Hepatocyte (in vitro differentiated cells): ENCODE measurements around the gene PPP2R3A. TPM values are rescaled to one million over a fixed set of nuclear protein-coding genes. Genes with fewer than 3 reads are reported as not detected.

ENCODE experiments used
- DNase-seq: peaks from one replicate; pipeline ENCODE4 v3.0.0-alpha.2; 2016; ENCODE audit warnings: low spot score
- H2AFZ ChIP-seq: fragments of 200-600 bp; sonication (generic); 2 replicates; pipeline ENCODE4 v1.6.0; 2016; ENCODE audit warnings: antibody characterized with exemption, mild to moderate bottlenecking
- H3K27ac ChIP-seq: fragments of 200-600 bp; sonication (generic); 2 replicates; pipeline ENCODE4 v1.5.1; 2016; ENCODE audit warnings: mild to moderate bottlenecking
- H3K27me3 ChIP-seq: fragments of 200-600 bp; sonication (generic); 2 replicates; pipeline ENCODE4 v1.6.1; 2016
- H3K36me3 ChIP-seq: fragments of 200-600 bp; sonication (generic); replicated peaks from 2 replicates; pipeline ENCODE4 v1.5.1; 2016; ENCODE audit warnings: low read depth; ENCODE audit not compliant: insufficient read depth
- H3K4me1 ChIP-seq: fragments of 200-600 bp; sonication (generic); 2 replicates; pipeline ENCODE4 v1.5.1; 2016; ENCODE audit warnings: mild to moderate bottlenecking, moderate library complexity; ENCODE audit not compliant: insufficient read depth
- H3K4me2 ChIP-seq: fragments of 200-600 bp; sonication (generic); 2 replicates; pipeline ENCODE4 v1.6.0; 2016
- H3K4me3 ChIP-seq: fragments of 200-600 bp; sonication (generic); 2 replicates; pipeline ENCODE4 v1.5.1; 2016; ENCODE audit warnings: mild to moderate bottlenecking
- H3K79me2 ChIP-seq: fragments of 200-600 bp; sonication (generic); 2 replicates; pipeline ENCODE4 v1.6.0; 2017; ENCODE audit warnings: mild to moderate bottlenecking
- H3K9me2 ChIP-seq: fragments of 200-600 bp; sonication (generic); replicated peaks from 2 replicates; pipeline ENCODE4 v1.6.0; 2017; ENCODE audit warnings: mild to moderate bottlenecking; ENCODE audit not compliant: insufficient read depth
- H3K9me3 ChIP-seq: fragments of 200-600 bp; sonication (generic); 2 replicates; pipeline ENCODE4 v1.5.1; 2016; ENCODE audit warnings: low read depth, mild to moderate bottlenecking
- H4K20me1 ChIP-seq: fragments of 200-600 bp; sonication (generic); 2 replicates; pipeline ENCODE4 v1.6.0; 2016; ENCODE audit warnings: mild to moderate bottlenecking; ENCODE audit not compliant: insufficient read depth, poor library complexity, severe bottlenecking
- EZH2 ChIP-seq: fragments of 200-600 bp; sonication (generic); IDR thresholded peaks from 2 replicates; pipeline ENCODE4 v1.6.1; 2016; ENCODE audit warnings: antibody characterized with exemption, mild to moderate bottlenecking, borderline replicate concordance
- EZH2phosphoT487 ChIP-seq: fragments of 200-600 bp; sonication (generic); IDR thresholded peaks from one replicate; pipeline ENCODE4 v1.6.1; 2018; ENCODE audit warnings: antibody characterized with exemption, mild to moderate bottlenecking, low read depth, moderate library complexity; ENCODE audit not compliant: unreplicated experiment, severe bottlenecking
- WGBS: methylation state at CpG from one replicate; pipeline ENCODE4 v1.1.6; 2016; ENCODE audit warnings: low lambda C conversion rate; ENCODE audit errors: missing lambda C conversion rate; 5-methylcytosine and 5-hydroxymethylcytosine counted together
- polyA plus RNA-seq: library from polyadenylated mRNA; unstranded; fragments of >200 nt; fragmentation: Nextera tagmentation; extraction: Ambion mirVana; gene quantifications from 2 replicates; pipeline ENCODE4 v1.2.1, GENCODE V29; 2016
- total RNA-seq: library from RNA; depleted of rRNA; stranded (reverse); fragments of >200 nt; gene quantifications from 2 replicates; pipeline ENCODE4 v1.2.3, GENCODE V29; 2014
- TF ChIP-seq, protein P1 (sequence below): fragments of 200-600 bp; sonication (generic); IDR thresholded peaks from 2 replicates; pipeline ENCODE4 v1.5.1; 2016; ENCODE audit warnings: antibody characterized with exemption, mild to moderate bottlenecking; ENCODE audit not compliant: poor library complexity

The PPP2R3A gene
- total and polyA plus RNA-seq, 2 experiments from 2014 or later: 6.7 to 20.2 TPM

DNA sequence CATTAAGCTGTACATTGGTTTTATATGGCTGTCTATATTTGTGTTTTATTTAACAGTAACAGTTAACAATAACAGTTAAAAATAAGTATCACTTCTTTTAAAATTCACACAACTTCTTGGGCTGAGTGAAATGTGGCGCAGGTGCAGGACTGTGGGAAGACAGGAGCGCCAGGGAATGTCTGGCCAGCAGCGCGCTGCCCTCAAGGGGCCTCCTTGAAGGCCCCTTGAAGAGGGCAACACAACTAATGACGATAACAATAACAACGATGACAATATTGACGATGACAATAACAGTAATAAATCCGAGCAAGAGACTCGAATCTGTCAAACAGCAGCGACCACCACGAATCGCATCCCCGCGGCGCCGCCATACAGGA is 411 bp upstream of the PPP2R3A start:
- TF ChIP-seq EZH2 (no peak), EZH2phosphoT487 (no peak)
- TF ChIP-seq, protein P1, sequence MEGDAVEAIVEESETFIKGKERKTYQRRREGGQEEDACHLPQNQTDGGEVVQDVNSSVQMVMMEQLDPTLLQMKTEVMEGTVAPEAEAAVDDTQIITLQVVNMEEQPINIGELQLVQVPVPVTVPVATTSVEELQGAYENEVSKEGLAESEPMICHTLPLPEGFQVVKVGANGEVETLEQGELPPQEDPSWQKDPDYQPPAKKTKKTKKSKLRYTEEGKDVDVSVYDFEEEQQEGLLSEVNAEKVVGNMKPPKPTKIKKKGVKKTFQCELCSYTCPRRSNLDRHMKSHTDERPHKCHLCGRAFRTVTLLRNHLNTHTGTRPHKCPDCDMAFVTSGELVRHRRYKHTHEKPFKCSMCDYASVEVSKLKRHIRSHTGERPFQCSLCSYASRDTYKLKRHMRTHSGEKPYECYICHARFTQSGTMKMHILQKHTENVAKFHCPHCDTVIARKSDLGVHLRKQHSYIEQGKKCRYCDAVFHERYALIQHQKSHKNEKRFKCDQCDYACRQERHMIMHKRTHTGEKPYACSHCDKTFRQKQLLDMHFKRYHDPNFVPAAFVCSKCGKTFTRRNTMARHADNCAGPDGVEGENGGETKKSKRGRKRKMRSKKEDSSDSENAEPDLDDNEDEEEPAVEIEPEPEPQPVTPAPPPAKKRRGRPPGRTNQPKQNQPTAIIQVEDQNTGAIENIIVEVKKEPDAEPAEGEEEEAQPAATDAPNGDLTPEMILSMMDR: no peak
- peak overlapping the region; percentile 65 for H3K27ac ChIP-seq
- H3K9me2 ChIP-seq: no peaks in the 10 kb centered on the region
- H4K20me1 ChIP-seq: no peaks in the 10 kb centered on the region
- no peak for DNase-seq
- 11% methylated on average over 16 of the region's 16 CpGs for WGBS
- H3K9me3 ChIP-seq: no peaks in the 10 kb centered on the region
- peak overlapping the region; percentile 84 for H2AFZ ChIP-seq
- H3K4me1 ChIP-seq: peaks cover 27% of the 10 kb centered on the region
- H3K4me3 ChIP-seq: no peak overlapping the region
- no peaks in the 10 kb centered on the region for H3K36me3 ChIP-seq
- peaks cover 29% of the 10 kb centered on the region for H3K79me2 ChIP-seq
- H3K27me3 ChIP-seq: no peaks in the 10 kb centered on the region
- H3K4me2 ChIP-seq: peak overlapping the region; percentile 85

DNA sequence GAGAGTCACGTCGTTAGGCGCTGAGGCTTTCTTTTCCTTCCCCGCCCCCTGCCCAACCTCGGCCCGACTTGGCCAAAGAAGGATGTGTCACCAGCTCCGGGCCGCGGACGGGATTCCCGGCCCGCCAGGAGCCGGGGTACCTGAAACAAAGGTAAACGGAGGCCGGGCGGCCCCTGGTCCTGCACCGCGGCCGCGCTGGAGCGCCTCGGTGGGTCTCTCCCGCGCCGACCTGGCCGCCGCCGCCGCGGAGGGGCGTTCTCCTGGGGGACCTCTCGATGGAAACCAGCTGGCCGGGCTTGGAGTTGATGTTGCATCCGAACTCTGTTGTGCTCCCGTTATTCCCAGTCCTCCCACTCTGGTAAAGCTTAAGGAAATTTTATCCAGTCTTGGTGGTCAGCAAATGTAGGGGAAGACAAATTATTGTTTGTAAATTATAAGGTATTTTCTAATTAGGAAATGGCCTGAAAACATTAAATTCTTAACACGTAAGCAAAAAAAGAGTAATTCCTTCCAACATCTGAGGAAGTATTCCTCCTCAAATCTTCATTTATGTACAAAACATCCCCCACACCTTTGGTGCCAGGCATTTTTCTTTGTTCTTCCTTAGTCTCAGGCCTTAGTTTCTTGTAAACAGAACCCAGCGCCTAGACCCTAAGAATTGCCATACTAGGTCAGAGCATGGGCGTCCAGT is 888 bp downstream of the PPP2R3A start:
- Histone ChIP-seq H3K4me2 (peak overlapping the region; percentile 85), H4K20me1 (no peaks in the 10 kb centered on the region), H3K4me3 (peak overlapping the region; percentile 81), H3K9me2 (no peaks in the 10 kb centered on the region), H3K27me3 (no peaks in the 10 kb centered on the region), H3K79me2 (peaks cover 42% of the 10 kb centered on the region), H3K4me1 (peaks cover 27% of the 10 kb centered on the region), H3K9me3 (no peaks in the 10 kb centered on the region), H3K36me3 (no peaks in the 10 kb centered on the region), H3K27ac (peak overlapping the region; percentile 91), H2AFZ (peak overlapping the region; percentile 90)
- 1% methylated on average over 38 of the region's 38 CpGs for WGBS
- no peak for TF ChIP-seq EZH2phosphoT487
- TF ChIP-seq EZH2: no peak
- TF ChIP-seq, protein P1: no peak
- peak; percentile 61 for DNase-seq

DNA sequence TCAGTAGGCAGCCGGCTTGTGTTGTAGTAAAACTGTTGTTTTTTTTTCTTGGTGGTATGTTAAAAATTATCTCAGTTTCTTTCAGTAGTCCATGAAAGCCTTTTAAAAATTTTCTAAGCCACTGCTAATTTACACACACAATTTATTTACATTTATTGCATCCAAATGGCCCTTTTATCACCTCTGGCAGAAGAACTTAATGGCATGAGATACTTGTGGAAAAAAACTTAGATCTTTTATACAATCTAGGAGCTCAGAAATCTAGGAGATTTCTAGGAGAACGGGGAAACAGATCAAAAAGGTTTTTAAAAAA is 1.4 kb downstream of the PPP2R3A start:
- peak overlapping the region; percentile 85 for H3K4me2 ChIP-seq
- peak overlapping the region; percentile 91 for H3K27ac ChIP-seq
- peaks cover 47% of the 10 kb centered on the region for H3K79me2 ChIP-seq
- no peaks in the 10 kb centered on the region for H3K27me3 ChIP-seq
- H2AFZ ChIP-seq: peak overlapping the region; percentile 90
- WGBS: 22% methylated on average over 2 of the region's 2 CpGs
- H3K9me3 ChIP-seq: no peaks in the 10 kb centered on the region
- TF ChIP-seq EZH2phosphoT487 (no peak), EZH2 (no peak)
- TF ChIP-seq, protein P1: no peak
- peaks cover 27% of the 10 kb centered on the region for H3K4me1 ChIP-seq
- no peaks in the 10 kb centered on the region for H3K9me2 ChIP-seq
- no peaks in the 10 kb centered on the region for H4K20me1 ChIP-seq
- no peaks in the 10 kb centered on the region for H3K36me3 ChIP-seq
- peak overlapping the region; percentile 81 for H3K4me3 ChIP-seq
- DNase-seq: no peak
